ENCODE measurements around the gene EVC.
A peak's percentile ranks its signal among the peaks of the same experiment; 100 is the strongest.

EVC gene

DNA sequence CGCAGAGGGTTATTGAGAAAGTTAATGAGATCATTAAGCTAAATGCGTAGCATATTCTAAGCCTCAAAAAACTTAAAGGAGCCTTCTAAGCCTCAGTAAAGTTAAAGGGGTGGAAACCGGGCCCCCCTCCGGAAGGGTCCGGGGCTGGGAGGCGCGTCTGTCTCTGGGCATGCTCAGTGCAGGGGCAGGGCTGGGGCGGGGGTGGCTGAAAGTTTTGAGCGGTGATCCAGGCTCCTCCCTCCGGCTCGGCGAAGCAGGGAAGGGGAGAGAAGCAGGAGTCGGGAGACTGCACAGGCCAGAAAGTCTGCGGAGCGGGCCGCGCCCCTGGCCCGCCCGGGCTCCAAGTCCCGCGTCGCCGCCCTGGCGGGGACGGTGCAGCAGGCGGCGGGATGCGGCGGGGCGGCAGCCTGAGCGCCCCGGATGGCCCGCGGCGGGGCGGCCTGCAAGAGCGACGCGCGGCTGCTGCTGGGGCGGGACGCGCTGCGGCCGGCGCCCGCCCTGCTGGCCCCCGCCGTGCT is at the start of gene EVC:
EVC (plus strand) TSS at position 241 of the 518 bp plus-strand sequence; CDS start at position 421, 180 bp downstream.
- DNase-seq: peak; percentile 38 to 43

DNA sequence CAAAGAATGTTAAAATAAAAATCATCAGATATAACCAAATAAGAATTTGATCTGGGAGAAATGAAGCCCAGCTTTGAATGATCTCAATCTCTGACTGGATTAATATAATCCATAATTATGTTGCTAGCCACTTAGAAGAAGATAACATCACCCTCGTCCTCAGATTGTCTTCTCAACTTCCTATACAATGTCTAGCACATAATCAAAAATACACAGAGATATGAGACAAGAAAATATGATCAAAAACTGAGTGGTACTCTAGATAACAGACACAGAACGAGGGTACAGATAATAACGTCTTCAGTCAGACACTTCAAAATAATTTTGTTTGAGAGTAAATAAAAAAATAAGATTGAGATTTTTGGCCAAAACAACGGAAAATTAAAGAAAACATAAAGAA is 49.8 kb upstream of the EVC start:
- no peak for DNase-seq

DNA sequence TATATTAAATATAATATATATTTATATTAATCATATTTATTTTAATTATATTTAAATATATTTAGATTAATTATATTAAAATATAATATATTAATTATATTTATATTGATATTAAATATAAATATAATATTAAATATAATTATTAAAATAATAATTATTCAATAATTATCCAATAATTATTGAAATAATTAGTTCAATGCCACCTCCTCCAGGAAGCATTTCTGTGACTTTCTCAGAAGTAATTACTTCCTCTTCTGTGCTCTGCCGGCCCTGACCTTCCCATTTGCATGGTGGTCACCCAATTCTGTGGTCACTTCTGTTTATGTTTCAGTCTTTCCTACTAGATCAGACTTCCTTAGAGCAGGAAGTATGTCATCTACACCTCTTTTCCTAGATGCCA is 48.4 kb upstream of the EVC start:
- DNase-seq: no peak

DNA sequence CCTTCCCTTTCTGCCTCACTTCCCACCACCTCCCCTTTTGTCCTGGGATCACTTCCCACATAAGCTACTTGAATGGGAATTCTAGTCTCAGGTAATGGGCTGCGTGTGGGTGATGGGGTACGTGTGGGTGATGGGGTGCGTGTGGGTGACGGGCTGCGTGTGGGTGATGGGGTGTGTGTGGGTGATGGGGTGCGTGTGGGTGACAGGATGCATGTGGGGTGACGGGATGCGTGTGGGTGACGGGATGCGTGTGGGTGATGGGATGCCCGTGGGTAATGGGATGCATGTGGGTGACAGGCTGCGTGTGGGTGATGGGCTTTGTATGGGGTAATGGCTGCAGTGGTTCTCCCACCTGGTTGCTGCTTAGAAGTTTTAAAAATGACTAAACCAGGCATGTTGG is 46.2 kb upstream of the EVC start:
- no peak for DNase-seq

DNA sequence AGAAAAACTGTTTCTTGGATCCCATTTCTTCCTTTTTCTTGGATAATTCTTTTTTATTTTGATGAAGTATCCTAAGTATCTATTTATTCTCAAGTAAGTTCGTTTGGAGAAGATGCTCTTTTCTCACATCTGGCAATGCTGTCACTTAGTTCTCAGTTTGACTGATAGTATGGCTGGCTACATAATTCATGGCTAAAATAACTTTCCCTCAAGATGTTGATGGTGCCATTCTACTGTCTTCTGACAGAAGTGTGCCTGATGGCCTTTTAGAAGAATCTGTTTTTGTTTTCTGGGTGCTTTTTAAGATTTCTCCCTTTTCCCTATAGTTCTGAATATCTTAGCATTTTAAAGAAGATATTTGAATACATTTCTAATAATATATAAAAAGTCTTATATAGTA is 44.3 kb upstream of the EVC start:
- DNase-seq: no peak

DNA sequence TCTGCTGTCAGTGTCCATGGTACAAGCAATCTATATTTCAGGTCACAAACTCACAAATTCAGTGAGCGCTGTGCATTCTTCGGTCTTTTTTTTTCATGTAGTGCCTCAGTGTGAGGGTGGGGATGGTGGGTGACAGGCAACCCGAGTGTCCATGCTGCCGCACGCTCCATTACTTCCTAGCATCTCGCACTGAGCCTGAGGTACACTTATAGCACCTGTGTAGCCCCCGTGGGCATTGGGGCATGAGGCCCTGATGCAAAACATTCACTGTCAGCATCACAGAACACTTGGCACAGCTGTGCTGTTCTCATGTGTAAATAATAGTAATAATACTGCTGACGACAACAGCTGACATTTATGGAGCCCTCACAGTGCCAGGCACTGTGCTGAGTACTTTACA is 34.2 kb upstream of the EVC start:
- no peak for DNase-seq

DNA sequence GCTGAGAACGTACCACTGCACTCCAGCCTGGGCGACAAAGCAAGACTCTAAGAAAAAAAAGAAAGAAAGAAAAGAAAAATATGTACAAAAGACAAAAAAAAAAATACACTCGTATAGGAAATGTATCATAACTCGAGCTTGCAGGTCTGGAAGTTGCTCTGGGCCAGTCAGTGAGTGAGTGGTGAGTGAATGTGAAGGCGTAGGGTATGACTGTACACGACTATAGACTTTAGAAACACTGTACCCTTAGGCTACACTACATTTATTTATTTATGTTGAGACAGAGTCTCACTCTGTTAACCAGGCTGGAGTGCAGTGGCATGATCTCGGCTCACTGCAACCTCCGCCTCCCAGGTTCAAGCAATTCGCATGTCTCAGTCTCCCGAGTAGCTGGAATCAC is 32.0 kb upstream of the EVC start:
- no peak for DNase-seq

DNA sequence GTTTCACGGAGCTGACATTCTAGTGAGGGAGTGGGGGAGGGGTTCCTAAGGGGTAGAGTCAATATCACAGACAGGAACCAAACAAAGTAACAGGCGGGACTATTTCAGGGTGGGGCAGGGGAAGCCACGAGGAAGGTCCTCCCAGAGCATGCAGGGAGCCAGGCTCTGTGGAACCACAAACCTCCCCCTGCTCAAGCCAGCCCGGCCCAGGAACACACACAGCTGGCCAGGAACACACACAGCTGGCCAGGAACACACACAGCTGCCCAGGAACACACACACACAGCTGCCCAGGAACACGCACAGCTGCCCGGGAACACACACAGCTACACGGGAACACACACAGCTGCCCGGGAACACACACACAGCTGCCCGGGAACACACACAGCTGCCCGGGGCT is 27.4 kb upstream of the EVC start:
- DNase-seq: no peak

DNA sequence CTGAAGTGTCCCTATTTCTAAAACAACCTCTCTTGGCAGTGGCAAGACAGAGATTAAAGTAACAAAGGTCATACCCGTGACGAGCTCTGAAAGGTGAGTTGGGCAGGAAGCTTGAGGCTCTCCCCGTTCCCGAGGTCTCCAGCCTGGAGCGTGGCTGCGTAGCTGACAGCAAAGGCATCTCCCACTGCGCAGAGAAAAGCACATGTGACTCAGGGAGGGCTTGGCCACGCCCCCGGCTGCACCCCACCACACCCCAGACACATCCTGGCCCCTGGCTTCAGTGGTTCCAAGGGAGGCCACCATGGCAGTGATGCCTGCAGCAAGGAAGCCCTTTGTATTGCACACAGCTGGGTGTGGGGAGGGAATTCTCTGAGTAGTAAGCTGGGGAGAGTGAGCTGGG is 25.7 kb upstream of the EVC start:
- DNase-seq: no peak

DNA sequence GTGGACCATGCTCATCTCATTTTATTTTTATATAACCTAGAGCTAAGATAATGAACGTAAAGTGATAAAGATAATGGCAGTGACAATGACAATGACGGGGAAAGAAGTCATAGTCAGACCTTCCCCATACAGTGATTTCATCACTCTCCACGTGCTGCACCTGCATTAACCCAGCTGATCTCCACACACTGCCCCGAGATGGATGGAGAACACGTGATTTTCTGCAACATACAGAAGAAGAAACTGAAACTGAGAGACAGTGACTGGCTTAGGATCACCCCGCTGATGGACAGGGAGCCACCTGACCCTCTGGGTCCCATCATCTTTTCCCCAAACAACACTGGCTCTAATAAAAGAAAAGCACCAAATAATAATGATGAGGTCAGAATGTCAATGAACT is 24.7 kb upstream of the EVC start:
- no peak for DNase-seq

DNA sequence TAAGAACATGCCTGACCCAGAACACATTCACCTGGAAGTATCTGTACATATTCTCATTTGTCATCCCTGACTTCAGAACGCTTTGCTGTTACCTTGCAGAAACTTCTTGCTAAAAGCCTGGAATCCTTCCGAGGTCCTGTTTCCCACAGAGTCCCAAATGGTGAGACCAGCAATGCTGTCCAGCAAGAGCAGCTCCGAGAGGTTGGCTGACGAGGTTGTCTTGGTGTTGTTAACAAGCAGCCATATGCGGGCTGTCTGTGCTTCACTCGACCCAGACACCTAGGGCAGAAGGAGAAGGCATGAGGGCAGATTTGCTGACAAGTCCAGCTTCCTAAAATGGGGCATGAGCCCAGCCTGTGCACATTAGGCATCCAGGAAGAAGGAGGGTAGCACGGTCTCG is 21.9 kb upstream of the EVC start:
- no peak for DNase-seq

DNA sequence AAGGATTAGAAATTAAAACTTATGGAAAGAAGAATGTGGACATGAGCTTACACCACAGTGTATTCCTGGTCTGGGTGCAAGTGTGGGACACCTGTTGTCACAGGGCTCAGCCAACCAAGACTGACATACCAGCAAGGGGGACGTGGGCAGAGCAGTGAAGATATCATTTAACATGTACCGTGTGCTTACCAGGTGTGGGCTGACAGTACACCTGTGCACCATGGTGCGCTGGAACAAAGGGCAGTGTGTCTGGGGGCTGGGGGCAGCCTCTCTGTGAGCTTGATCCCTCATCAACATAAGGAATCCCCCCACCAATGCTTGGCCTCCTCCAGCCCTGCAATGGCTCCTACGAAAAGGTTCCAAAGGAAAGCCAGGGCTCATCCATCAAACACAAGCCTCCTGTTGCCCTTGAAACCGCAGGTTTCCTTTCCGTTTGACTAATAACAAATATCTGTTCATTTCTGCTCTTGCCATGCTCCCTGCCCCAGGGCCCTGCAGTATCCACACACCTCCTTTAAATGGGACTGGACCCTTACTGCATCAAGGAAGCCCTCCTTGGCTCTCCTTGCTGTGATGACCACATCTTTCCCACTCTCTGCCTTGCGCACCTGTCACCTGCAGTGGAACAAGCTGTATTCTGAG is 19.4 kb upstream of the EVC start:
- no peak for DNase-seq

DNA sequence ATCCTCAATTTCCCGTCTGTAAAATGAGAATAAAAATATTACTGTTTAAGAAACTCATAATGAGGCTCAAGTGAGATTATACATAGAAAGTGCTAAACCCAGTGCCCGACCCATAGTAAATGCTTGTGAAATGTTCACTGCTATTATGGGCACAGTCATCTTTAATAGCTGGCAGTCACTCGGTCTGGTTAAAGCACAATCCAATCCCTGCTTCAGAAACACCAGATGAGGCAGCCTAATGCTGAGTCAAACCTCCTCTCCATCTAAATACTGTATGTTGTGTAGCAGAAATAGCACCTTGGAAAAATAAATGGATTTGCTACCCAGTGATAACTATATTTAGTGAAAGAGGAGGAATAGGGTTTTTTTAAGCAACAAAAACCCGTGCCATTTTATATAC is 17.1 kb upstream of the EVC start:
- DNase-seq: no peak

DNA sequence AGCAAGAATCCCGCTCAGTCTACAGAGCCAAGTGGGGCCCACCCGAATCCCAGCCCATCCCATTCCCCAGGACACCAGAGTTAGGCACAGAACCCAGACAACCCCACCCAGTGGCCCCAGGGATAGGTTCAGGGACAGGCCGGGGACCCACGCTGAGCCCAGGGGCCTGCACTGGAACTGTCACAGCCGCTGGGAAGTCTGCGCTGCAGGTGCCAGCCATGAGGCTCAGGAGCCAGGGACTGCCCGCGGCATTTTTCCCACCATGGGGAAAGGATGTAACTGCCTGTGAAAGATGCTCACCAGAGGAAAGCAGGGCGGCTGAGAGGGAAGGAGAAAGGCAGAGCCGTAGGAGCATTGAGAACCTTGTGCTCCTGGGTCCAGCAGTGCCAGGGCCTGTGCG is 14.7 kb upstream of the EVC start:
- DNase-seq: no peak

DNA sequence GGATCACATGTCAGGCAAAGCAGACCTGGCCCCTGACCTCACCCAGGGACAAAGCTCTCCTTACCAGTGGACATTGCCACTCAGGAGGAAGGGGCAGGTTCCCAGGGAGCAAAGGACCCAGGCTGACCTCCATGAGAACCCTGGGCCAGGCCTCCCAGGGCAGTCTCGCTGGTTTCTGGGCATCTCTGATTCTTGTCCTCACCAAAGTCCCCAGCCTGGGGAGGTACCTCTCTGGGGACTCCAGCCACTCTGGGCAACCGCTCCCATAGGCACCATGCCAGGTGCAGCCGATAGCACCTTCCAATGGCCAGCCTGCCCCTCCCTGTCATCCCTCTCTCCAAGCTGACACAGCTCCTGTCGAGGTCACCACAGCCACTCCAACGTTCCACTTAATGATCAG is 10.5 kb upstream of the EVC start:
- DNase-seq: no peak

DNA sequence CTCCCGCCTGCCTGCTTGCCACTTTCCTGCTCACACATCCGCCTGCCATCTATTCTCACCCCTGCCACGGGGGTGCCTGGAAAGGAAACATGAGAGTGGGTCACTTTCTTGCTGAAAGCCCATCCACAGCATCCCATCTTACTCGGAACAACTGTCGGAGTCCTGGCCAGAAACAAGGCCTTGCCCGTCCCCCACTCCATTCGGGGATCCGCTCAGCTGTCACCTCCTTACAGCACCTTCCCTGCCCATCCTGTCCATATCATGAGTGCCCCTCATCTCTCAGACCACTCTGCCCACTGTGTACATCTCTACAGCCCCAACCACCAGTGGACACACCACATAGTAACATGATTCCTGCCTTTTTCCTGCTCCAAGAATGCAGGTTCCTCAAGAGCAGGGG is 9.0 kb upstream of the EVC start:
- DNase-seq: no peak

DNA sequence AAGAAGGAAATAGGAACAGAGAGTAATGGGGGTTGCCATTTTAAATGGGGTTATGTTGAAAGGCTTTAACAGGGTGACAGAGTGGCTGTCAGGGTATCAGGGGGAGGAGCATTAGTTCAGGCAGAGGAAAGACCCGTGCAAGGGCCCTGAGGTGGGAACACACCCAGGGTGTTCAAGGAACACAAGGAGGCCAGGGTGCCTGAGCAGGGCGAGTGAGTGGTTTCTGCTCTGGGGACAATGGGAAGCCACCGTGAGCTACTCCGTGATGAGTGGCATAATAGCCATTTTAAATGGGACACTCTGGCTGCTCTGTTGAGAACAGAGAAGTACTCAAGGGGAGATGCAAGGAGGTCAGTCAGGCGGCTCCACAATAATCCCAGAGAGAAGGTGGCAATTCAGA is 7.2 kb upstream of the EVC start:
- DNase-seq: no peak

DNA sequence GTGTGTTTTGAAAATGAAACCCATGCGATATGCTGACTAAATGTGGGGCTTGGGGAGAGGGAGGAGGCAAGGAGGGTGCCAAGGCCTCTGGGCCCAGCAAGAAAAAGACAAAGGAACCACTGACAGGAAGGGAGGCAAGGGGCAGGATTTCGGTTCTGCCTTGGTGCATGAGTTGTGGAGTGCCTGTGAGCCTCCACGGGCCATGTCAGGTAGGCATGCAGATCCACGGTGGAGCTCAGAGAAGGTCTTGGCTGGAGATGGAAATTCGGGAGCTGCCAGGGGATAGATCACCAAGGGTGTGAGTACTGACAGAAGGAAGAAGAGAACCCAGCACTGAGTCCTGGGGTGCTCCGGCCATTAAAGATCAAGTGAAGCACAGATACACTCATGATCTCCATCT is 6.7 kb upstream of the EVC start:
- no peak for DNase-seq

DNA sequence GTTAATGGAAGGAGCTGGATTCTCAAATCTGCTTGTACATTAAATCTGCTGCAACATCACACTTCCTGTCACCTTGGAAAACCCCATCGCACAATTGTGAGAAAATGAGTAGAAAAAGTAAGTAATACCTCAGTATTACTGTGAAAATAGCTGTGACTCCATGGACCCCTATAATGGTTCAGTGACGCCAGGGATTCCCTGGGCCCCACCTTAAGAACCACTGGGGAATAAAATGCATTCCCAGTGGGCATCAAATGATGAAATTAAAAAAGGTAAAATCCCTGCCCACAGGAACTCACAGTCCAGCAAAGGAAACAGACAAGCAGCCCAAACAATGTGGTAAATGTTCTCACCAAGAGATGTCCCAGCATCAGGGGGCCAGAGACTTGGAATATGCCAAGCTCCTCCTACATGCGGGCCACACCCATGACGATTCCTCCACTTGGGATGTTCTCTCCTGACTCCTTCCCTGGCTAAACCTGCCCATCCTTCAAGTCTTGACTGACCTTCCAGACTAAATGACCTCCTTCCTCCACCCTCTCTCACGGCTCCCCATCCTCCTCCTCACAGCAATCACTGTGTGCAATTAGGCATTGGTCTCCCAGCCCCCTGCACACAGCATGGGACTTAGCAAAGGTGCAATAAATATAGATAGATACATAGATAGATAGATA is 5.2 kb upstream of the EVC start:
- no peak for DNase-seq

DNA sequence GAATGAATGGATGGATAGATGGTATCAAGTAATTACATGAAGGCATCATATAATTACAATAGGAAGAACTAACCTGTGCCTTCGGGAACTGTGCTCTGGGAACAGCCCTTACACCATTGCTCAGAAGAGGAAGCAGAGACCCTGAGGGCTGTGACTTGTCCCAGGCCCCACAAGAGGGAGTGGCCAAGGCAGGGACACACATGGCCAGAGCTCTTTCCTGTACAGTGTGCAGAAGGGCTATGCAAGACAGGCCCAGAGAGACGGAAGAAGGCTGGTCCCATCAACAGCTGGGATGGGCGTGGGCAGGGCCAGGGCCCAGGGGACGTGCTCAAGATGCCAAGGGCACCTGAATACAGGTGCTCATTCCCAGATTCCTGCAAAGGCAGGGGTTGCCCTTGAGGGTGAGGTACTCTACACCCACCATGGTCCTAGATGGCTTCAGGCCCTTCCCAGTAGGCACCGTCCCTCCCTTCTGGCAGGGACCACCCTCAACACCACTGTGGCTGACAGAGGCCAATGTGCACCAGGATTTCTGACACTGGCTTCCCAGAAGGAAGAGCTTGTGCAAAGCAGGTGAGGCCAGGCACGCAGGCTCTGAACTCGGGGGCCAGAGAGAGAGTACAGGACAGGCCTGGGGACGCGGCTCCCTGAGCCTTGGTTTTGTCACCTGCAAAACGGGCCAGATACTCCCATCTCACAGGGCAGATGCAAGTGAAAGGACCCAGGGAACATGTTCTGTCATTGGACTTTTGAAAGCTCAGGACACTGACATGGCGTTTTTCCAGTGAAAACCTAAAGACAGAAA is 4.3 kb upstream of the EVC start:
- no peak for DNase-seq

DNA sequence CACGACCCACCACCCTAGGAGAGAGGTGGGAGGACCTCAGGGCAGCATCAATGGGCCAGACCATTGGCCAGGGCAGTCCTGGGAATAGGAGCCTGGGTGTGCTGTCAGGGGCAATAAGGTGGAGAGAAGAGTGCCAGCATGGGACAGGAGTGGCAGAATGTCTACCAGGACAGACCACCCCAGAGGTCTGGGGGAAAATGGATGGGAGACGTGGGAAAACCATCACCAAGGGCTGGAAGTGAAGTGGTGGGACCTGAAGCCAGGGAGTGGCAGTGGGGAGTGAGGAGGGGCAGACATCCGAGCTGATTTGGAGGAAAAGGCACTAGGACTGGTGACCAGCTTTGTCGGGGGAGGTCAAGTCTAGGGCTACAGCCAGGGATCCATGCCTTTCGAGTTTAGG is 3.6 kb upstream of the EVC start:
- DNase-seq: no peak

DNA sequence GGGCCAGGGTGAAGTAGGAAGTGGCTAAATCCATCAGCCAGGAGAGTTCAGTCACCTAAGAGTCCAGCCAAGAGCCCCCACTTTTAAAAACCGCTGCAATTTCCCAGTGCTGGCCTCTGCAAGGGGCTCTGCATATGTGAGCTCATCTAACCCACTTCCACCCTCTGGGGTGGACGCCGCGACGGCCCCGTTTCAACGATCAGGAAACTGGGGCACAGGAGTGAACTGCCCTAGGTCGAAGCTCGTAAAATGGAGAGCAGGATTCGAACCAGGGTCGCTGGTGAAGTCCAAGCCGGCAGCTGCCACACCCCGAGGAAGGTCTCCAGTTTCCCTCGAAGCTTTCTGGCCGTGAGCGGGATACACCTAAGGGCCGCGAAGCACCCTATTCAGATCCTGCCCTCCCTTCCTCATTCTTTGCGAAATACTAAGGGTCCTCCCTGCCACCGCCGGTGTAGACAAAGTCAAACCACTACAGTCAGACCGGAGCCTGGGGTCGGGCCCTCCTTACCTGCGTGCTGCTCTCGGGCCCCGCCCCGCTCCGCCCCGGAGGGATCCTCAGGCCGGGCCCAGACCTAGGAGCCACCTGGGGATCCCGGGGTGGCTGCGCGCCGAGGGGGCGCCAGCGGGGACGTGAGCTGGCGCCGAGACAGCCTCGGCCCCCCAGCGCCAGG is 3.1 kb upstream of the EVC start:
- DNase-seq: no peak

DNA sequence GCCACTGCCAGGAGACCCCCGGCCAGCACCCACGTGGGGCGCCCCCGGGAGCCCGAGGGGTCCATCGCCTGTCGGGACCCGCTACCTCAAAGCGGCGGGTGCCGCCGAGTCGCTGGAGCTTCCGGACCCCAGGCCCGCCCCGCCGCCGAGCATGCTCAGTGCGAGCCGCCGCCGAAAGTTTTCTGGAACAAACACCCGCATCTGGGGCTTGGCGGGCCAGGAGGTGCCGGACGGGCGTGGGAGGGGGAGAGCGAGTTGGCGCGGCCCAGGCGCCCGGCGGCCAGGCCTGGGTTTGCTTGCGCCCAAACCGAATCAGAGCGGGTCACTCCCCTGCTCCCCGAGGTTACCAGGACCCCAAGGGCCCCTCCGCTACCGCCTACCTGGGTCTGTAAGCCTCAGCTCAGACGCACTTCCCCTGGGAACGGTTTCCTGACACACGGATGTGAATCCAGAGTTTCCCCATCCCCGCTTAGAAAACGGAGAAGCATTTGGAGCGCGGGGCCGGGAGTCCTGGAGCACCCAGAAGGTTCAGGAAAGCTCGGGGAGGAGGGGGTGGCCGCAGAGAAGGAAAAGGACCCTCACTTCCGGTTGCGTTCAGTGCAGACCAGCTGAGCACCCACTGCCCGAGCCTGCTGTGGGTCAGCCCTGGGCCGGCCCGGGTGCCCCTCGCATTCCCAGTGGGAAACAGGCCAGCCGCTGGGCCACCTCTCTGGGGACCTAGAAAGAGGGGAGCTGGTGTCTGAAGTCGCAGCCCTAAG is 2.4 kb upstream of the EVC start, which contains the start of gene EVC2:
EVC2 (minus strand) TSS at position 111 of the 758 bp plus-strand sequence; CDS start at position 65, 46 bp downstream.
- peak; percentile 21 to 37 for DNase-seq
